K562 (cell line): ENCODE results near the gene DYSF. TPM values are rescaled to one million over a fixed set of nuclear protein-coding genes. Genes with fewer than 3 reads are reported as not detected.
A peak's percentile ranks its signal among the peaks of the same experiment; 100 is the strongest.

ENCODE experiments used
- ATAC-seq: fragments of 200-7000 bp; cut with Tn5 transposase; 3 replicates; pipeline ENCODE4 v1.9.1; 2020; ENCODE audit warnings: moderate library complexity
- BruUV-seq: library from RNA; stranded (reverse); fragments of 400-500 nt; replicated peaks from 2 replicates; lab custom pipeline; 2021; lab: Mats Ljungman, UMichigan
- CTCF ChIA-PET: fragments of 300-600 bp; formaldehyde crosslinking; extraction: SDS; loops from one replicate; lab custom pipeline; 2021; ENCODE audit warnings: low intra/inter-chr PET ratio; lab: Yijun Ruan, JAX
- POLR2A ChIA-PET: fragments of 300-600, 350-650 bp; sonication (Branson Sonifier 250); formaldehyde crosslinking; extraction: SDS; loops from one replicate; lab custom pipeline; 2021; ENCODE audit warnings: antibody characterized with exemption, inconsistent platforms; lab: Yijun Ruan, JAX
- DNase-seq, 4 experiments: peaks; one replicate each; pipeline versions ENCODE4 v3.0.0 to v3.0.0-alpha.2; 2011 to 2018; ENCODE audit warnings: low spot score in 3 of 4, mixed read lengths in 3 of 4; ENCODE audit errors: extremely low read depth in 1 of 4
- FAIRE-seq: peaks from 2 replicates; lab custom pipeline; 2011; peaks lifted over from hg19 to GRCh38; lab: Jason Lieb, UNC
- H2AFZ ChIP-seq: 2 replicates; pipeline ENCODE4 v1.6.0; 2011; ENCODE audit warnings: low read depth, low read length, control low read depth, inconsistent platforms
- H3K27ac ChIP-seq: fragments of 200-600 bp; 3 replicates; pipeline ENCODE4 v1.8.0; 2011; ENCODE audit warnings: low read depth, mild to moderate bottlenecking, control low read depth, inconsistent platforms, low read length, moderate library complexity, mixed read lengths; ENCODE audit errors: extremely low read depth
- H3K27me3 ChIP-seq, 2 experiments: fragments of 300-600 bp in 1 of 2; 2 replicates in 1 of 2; 3 replicates in 1 of 2; pipeline versions ENCODE4 v1.6.0 to v1.8.0; 2011; ENCODE audit warnings: inconsistent platforms in 2 of 2, low read length in 2 of 2, mild to moderate bottlenecking in 1 of 2, mixed read lengths in 1 of 2, moderate library complexity in 1 of 2; ENCODE audit not compliant: control insufficient read depth in 2 of 2, insufficient read depth in 2 of 2
- H3K36me3 ChIP-seq: fragments of 300-600 bp; 3 replicates; pipeline ENCODE4 v1.8.0; 2011; ENCODE audit warnings: mild to moderate bottlenecking, low read length, inconsistent platforms; ENCODE audit not compliant: control insufficient read depth, insufficient read depth
- H3K4me1 ChIP-seq, 2 experiments: fragments of 200-600 bp in 1 of 2; replicated peaks in 1 of 2; 2 replicates in 1 of 2; 3 replicates in 1 of 2; pipeline versions ENCODE4 v1.5.1 to v1.8.0; 2011; ENCODE audit warnings: inconsistent platforms in 2 of 2, low read length in 2 of 2, mild to moderate bottlenecking in 1 of 2, mixed read lengths in 1 of 2, moderate library complexity in 1 of 2; ENCODE audit not compliant: control insufficient read depth in 2 of 2, insufficient read depth in 2 of 2
- H3K4me2 ChIP-seq: 2 replicates; pipeline ENCODE4 v1.6.1; 2011; ENCODE audit warnings: low read length, control low read depth, inconsistent platforms, mixed read lengths; ENCODE audit not compliant: insufficient read depth
- H3K4me3 ChIP-seq: fragments of 200-600 bp; sonication (generic), shearing (Covaris generic); 2 replicates; pipeline ENCODE4 v1.5.1; 2016; ENCODE audit warnings: control low read depth, inconsistent platforms
- H3K79me2 ChIP-seq: fragments of 200-600 bp; 3 replicates; pipeline ENCODE4 v1.8.0; 2011; ENCODE audit warnings: low read length, inconsistent platforms; ENCODE audit not compliant: control insufficient read depth, insufficient read depth
- H3K9ac ChIP-seq, 2 experiments: 2 replicates each; pipeline versions ENCODE4 v1.6.0 to v1.6.1; 2011; ENCODE audit warnings: low read depth in 2 of 2, low read length in 2 of 2, control low read depth in 1 of 2, inconsistent platforms in 1 of 2, mild to moderate bottlenecking in 1 of 2, mixed read lengths in 1 of 2; ENCODE audit not compliant: insufficient read depth in 1 of 2
- H3K9me1 ChIP-seq: one replicate; pipeline ENCODE4 v1.6.0; 2011; ENCODE audit warnings: inconsistent platforms, mild to moderate bottlenecking, low read length, moderate library complexity; ENCODE audit not compliant: control insufficient read depth, insufficient read depth
- H3K9me3 ChIP-seq: replicated peaks from 2 replicates; pipeline ENCODE4 v1.5.1; 2011; ENCODE audit warnings: low read depth, low read length, inconsistent platforms; ENCODE audit not compliant: control insufficient read depth, insufficient read depth
- H4K20me1 ChIP-seq: replicated peaks from 2 replicates; pipeline ENCODE4 v1.6.1; 2011; ENCODE audit warnings: low read length, inconsistent platforms, mixed read lengths; ENCODE audit not compliant: control insufficient read depth, insufficient read depth
- EWSR1 ChIP-seq: fragments of 450-650 bp; IDR thresholded peaks from 2 replicates; pipeline ENCODE4 v1.6.1; 2018; ENCODE audit warnings: borderline replicate concordance, mild to moderate bottlenecking, low read depth, moderate library complexity; ENCODE audit not compliant: partially characterized antibody
- FOS ChIP-seq: IDR thresholded peaks from 3 replicates; pipeline ENCODE4 v1.6.1; 2011; ENCODE audit not compliant: insufficient read length; ENCODE audit errors: extremely low read depth
- HLTF ChIP-seq: fragments of 450-650 bp; IDR thresholded peaks from 2 replicates; pipeline ENCODE4 v1.6.1; 2016
- KAT7 ChIP-seq: sonication (generic); formaldehyde crosslinking; IDR thresholded peaks from 2 replicates; pipeline ENCODE4 v1.8.0; 2022; ENCODE audit warnings: missing genetic modification reagents, mild to moderate bottlenecking, borderline replicate concordance
- L3MBTL2 ChIP-seq: fragments of 450-650 bp; IDR thresholded peaks from 2 replicates; pipeline ENCODE4 v1.6.1; 2016; ENCODE audit warnings: mild to moderate bottlenecking, moderate library complexity
- NKRF ChIP-seq: fragments of 450-650 bp; IDR thresholded peaks from 2 replicates; pipeline ENCODE4 v1.6.1; 2016; ENCODE audit warnings: borderline replicate concordance
- RBM14 ChIP-seq: fragments of 200-400 bp; formaldehyde crosslinking; IDR thresholded peaks from 2 replicates; pipeline ENCODE4 v1.6.1; 2018; ENCODE audit warnings: low read depth, mild to moderate bottlenecking, low read length, moderate library complexity, borderline replicate concordance; ENCODE audit not compliant: insufficient read depth
- SIN3A ChIP-seq, 2 experiments: fragments of 150-350 bp in 1 of 2; IDR thresholded peaks; 2 replicates each; pipeline ENCODE4 v1.6.1; 2011 to 2016; ENCODE audit warnings: borderline replicate concordance in 2 of 2, low read depth in 2 of 2, low read length in 2 of 2, mild to moderate bottlenecking in 2 of 2, moderate library complexity in 2 of 2; ENCODE audit not compliant: control insufficient read depth in 1 of 2
- SMAD2 ChIP-seq: fragments of 150-350 bp; IDR thresholded peaks from 2 replicates; pipeline ENCODE4 v1.6.1; 2014; ENCODE audit warnings: low read depth, mild to moderate bottlenecking, low read length
- SOX6 ChIP-seq: fragments of 450-650 bp; IDR thresholded peaks from 2 replicates; pipeline ENCODE4 v1.6.1; 2014; ENCODE audit warnings: mild to moderate bottlenecking
- TFE3 ChIP-seq: fragments of 450-650 bp; formaldehyde crosslinking; IDR thresholded peaks from 2 replicates; pipeline ENCODE4 v1.4.0; 2020; ENCODE audit warnings: mild to moderate bottlenecking, mixed read lengths
- ZEB2 ChIP-seq: fragments of 450-650 bp; IDR thresholded peaks from 2 replicates; pipeline ENCODE4 v1.6.1; 2016
- ZNF174 ChIP-seq: fragments of 250-450 bp; sonication (Bioruptor Pico); IDR thresholded peaks from 2 replicates; pipeline ENCODE4 v1.4.0; 2020; ENCODE audit warnings: mild to moderate bottlenecking
- WGBS: fragments of 100-300 bp; shearing (Covaris generic); methylation state at CpG from one replicate; pipeline ENCODE4 v1.1.6; 2016; ENCODE audit warnings: low coverage, mixed read lengths; ENCODE audit not compliant: insufficient coverage; ENCODE audit errors: missing lambda C conversion rate; 5-methylcytosine and 5-hydroxymethylcytosine counted together
- in situ Hi-C: fragments of 300-500 bp; cut with MboI; formaldehyde crosslinking; loops from 4 replicates; pipeline ENCODE4 v1.15.0; 2018; ENCODE audit warnings: inconsistent platforms, mixed read lengths
- intact Hi-C: fragments of 100-400 bp; cut with micrococcal nuclease; formaldehyde crosslinking; loops from 2 replicates; pipeline ENCODE4 v1.14.2; 2022
- polyA plus RNA-seq, 8 experiments: library from polyadenylated mRNA; depleted of rRNA in 4 of 8; stranded (reverse) in 5 of 8; unstranded in 3 of 8; fragments of >200 nt; fragmentation: Nextera tagmentation in 2 of 8; fragmentation: Illumina TruSeq in 1 of 8; extraction: Ambion mirVana in 2 of 8; extraction: Trizol in 1 of 8; gene quantifications; 2 replicates each; pipeline versions ENCODE4 v1.2.1 to v1.2.3, GENCODE V29; 2011 to 2014; ENCODE audit warnings: inconsistent platforms in 1 of 8, missing spikeins in 1 of 8
- total RNA-seq, 7 experiments: library from RNA; depleted of rRNA in 6 of 7; stranded (reverse); fragments of >200 nt in 6 of 7; fragmentation: Illumina TruSeq in 2 of 7; extraction: Trizol in 2 of 7; gene quantifications; 2 replicates each; pipeline versions ENCODE4 v1.2.1 to v1.2.3, GENCODE V29; 2011 to 2021; ENCODE audit warnings: low replicate concordance in 1 of 7
- TF ChIP-seq, protein P1 (sequence below): fragments of 200-800 bp; sonication (Bioruptor generic); IDR thresholded peaks from 2 replicates; pipeline ENCODE4 v1.6.1; 2017; ENCODE audit warnings: missing genetic modification characterization, missing compliant biosample characterization

DYSF gene
- total and polyA plus RNA-seq, 9 of the 15 experiments (the other 6 are each of a cell fraction or from before 2014, with no cell fraction given): 0.01 to 0.80 (median 0.29) TPM

- Histone ChIP-seq H4K20me1 (no peaks in the 10 kb centered on the region), H3K4me3 (no peak overlapping the region), H3K9me1 (no peaks in the 10 kb centered on the region), H3K27me3 (peaks cover 10 to 31% of the 10 kb centered on the region in 2 experiments; a peak in 3 of 5 replicates), H3K4me1 (peaks cover 0 to 9% of the 10 kb centered on the region in 2 experiments; a peak in 1 of 5 replicates), H2AFZ (no peak overlapping the region), H3K79me2 (no peaks in the 10 kb centered on the region), H3K4me2 (no peak overlapping the region), H3K9me3 (peaks cover 4% of the 10 kb centered on the region; the same call in 1 of the 2 replicates), H3K36me3 (no peaks in the 10 kb centered on the region), H3K9ac (no peak overlapping the region), H3K27ac (no peak overlapping the region)
- ChIA-PET POLR2A (interaction anchor here (0.8 to 1.2 kb wide), 3 partner anchors 11 to 19 kb away, joined by 3 read pairs; no protein-coding TSS in a partner anchor), CTCF (no interaction called here)
- BruUV-seq: no TSS peak
- in situ Hi-C loops: no loop called here
- intact Hi-C loops: no loop called here
- ATAC-seq (no peak), FAIRE-seq (no peak), DNase-seq (no peak)
- WGBS: 19% methylated on average over 11 of the region's 11 CpGs
- no peak for TF ChIP-seq FOS
- no peak for TF ChIP-seq EWSR1
- TF ChIP-seq SIN3A (IDR thresholded peaks at IDR 0.05; ENCODE audit: borderline replicate concordance in 2 of 2, control insufficient read depth in 1 of 2, low read depth in 2 of 2, low read length in 2 of 2): no peak
- TF ChIP-seq RBM14: no peak
- TF ChIP-seq NKRF: no peak
- TF ChIP-seq, protein P1, sequence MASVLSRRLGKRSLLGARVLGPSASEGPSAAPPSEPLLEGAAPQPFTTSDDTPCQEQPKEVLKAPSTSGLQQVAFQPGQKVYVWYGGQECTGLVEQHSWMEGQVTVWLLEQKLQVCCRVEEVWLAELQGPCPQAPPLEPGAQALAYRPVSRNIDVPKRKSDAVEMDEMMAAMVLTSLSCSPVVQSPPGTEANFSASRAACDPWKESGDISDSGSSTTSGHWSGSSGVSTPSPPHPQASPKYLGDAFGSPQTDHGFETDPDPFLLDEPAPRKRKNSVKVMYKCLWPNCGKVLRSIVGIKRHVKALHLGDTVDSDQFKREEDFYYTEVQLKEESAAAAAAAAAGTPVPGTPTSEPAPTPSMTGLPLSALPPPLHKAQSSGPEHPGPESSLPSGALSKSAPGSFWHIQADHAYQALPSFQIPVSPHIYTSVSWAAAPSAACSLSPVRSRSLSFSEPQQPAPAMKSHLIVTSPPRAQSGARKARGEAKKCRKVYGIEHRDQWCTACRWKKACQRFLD: 0 out of 2 replicates have a peak, but pooled peaks have one; percentile 4
- no peak for TF ChIP-seq SOX6
- TF ChIP-seq ZEB2: no peak
- TF ChIP-seq TFE3 (CRISPR knock-in tag): no peak
- TF ChIP-seq ZNF174 (CRISPR knock-in tag): no peak
- TF ChIP-seq HLTF: no peak
- no peak for TF ChIP-seq SMAD2
- peak; percentile 77 for TF ChIP-seq L3MBTL2
- no peak for TF ChIP-seq KAT7 (CRISPR knock-in tag)
These were observed 15.1 kb downstream of the DYSF start for GRCh38 chr2:71468279-71469015.
